Tibial nerve (tissue), 4 donors: ENCODE results near the gene NTRK1. TPM values are rescaled to one million over a fixed set of nuclear protein-coding genes. Genes with fewer than 3 reads are reported as not detected.
A peak's percentile ranks its signal among the peaks of the same experiment; 100 is the strongest.

Source experiments
- DNase-seq, 2 donors: peaks; one replicate each; pipeline ENCODE4 v3.0.0-alpha.2; 2019; ENCODE audit warnings: low spot score in 2 of 2
- H3K27ac ChIP-seq, 4 donors: fragments of 200-600 bp; sonication (generic) in 3 of 4; one replicate each; pipeline ENCODE4 v1.5.1; 2017 to 2019; ENCODE audit warnings: mild to moderate bottlenecking in 1 of 4
- H3K27me3 ChIP-seq, 2 donors: fragments of 200-600 bp; sonication (generic) in 1 of 2; one replicate each; pipeline versions ENCODE4 v1.5.1 to v1.6.0; 2017 to 2019
- H3K36me3 ChIP-seq, 3 donors: fragments of 200-600 bp; sonication (generic); one replicate each; pipeline ENCODE4 v1.5.1; 2018 to 2019
- H3K4me1 ChIP-seq, 4 donors: fragments of 200-600 bp; sonication (generic) in 3 of 4; one replicate each; pipeline ENCODE4 v1.5.1; 2017 to 2019
- H3K4me3 ChIP-seq, 4 donors: fragments of 200-600 bp; sonication (generic) in 3 of 4; one replicate each; pipeline ENCODE4 v1.5.1; 2017 to 2019; ENCODE audit warnings: mild to moderate bottlenecking in 1 of 4, moderate library complexity in 1 of 4
- H3K9me3 ChIP-seq, 4 donors: fragments of 200-600 bp; sonication (generic) in 3 of 4; one replicate each; pipeline ENCODE4 v1.5.1; 2017 to 2019
- EP300 ChIP-seq, 2 donors: sonication (generic); formaldehyde crosslinking; IDR thresholded peaks; one replicate each; pipeline ENCODE4 v1.6.1; 2017; ENCODE audit warnings: antibody characterized with exemption in 2 of 2, mild to moderate bottlenecking in 1 of 2
- POLR2A ChIP-seq, 2 donors: fragments of 450-650 bp; IDR thresholded peaks; one replicate each; pipeline ENCODE4 v1.6.1; 2017; ENCODE audit warnings: antibody characterized with exemption in 2 of 2, mild to moderate bottlenecking in 2 of 2, moderate library complexity in 2 of 2
- WGBS, 2 donors: methylation state at CpG; one replicate each; pipeline ENCODE4 v1.1.5; 2018; 5-methylcytosine and 5-hydroxymethylcytosine counted together
- total RNA-seq, 4 donors: library from RNA; depleted of rRNA; stranded (reverse); fragments of >200 nt; gene quantifications; one replicate each; pipeline ENCODE4 v1.1.0, GENCODE V29; 2016
- TF ChIP-seq, protein P1 (sequence below), 5 experiments: fragments of 200-600 bp in 3 of 5; fragments of 450-650 bp in 2 of 5; sonication (generic) in 3 of 5; IDR thresholded peaks; one replicate each; pipeline ENCODE4 v1.5.1; 2016 to 2019; ENCODE audit warnings: antibody characterized with exemption in 5 of 5, mild to moderate bottlenecking in 3 of 5, moderate library complexity in 2 of 5

NTRK1 gene
- total RNA-seq, 4 donors from 2014 or later: 0.22 to 0.42 (median 0.39) TPM; not detected in 1

- Histone ChIP-seq H3K4me1 (peaks cover 0 to 30% (median 0%) of the 10 kb centered on the region in 4 donors), H3K27me3 (peaks cover 0 to 61% of the 10 kb centered on the region in 2 donors), H3K9me3 (no peaks in the 10 kb centered on the region), H3K4me3 (no peak overlapping the region), H3K36me3 (no peaks in the 10 kb centered on the region), H3K27ac (no peak overlapping the region)
- no peak for DNase-seq
- TF ChIP-seq, protein P1, sequence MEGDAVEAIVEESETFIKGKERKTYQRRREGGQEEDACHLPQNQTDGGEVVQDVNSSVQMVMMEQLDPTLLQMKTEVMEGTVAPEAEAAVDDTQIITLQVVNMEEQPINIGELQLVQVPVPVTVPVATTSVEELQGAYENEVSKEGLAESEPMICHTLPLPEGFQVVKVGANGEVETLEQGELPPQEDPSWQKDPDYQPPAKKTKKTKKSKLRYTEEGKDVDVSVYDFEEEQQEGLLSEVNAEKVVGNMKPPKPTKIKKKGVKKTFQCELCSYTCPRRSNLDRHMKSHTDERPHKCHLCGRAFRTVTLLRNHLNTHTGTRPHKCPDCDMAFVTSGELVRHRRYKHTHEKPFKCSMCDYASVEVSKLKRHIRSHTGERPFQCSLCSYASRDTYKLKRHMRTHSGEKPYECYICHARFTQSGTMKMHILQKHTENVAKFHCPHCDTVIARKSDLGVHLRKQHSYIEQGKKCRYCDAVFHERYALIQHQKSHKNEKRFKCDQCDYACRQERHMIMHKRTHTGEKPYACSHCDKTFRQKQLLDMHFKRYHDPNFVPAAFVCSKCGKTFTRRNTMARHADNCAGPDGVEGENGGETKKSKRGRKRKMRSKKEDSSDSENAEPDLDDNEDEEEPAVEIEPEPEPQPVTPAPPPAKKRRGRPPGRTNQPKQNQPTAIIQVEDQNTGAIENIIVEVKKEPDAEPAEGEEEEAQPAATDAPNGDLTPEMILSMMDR (IDR thresholded peaks at IDR 0.05): no peak
- TF ChIP-seq EP300 (IDR thresholded peaks at IDR 0.05) (no peak), POLR2A (IDR thresholded peaks at IDR 0.05) (no peak)
- WGBS, 2 donors: 28 to 38% methylated on average over 8 to 23 of the region's 23 CpGs
Observed at GRCh38 chr1:156849151-156849496, 11.5 kb upstream of the NTRK1 start.

DNA sequence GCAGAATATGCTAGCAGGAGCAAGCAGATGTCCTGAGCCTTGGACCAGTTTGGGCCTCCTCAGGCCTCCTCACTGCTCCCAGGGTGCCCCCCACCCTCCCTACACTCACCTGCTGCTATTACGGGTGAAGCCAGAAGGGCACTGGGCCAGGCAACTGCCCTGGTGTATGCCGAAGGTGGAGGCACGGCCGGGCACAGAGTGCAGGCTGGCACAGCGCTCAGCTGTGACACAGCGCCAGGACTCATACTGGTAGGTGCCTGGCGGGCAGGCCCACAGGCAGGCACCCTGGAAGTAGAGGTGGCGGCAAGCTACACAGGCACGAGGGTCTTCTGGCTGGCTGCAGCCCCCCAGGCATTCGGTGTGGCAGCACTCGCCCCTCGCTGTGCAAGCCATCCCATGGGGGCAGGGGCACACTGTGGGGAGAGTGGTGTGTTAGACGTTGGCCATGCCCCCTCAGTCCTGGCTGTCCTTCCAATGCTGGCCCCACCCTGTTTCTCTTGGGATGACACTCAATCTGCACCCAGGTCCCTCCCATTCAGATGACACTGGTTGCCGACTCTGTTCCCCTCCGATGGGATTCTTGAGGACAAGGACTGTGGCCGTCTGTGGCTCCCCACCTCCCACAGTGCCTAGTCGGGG is 8.8 kb upstream of the NTRK1 start:
- Histone ChIP-seq H3K4me1 (peaks cover 0 to 19% (median 0%) of the 10 kb centered on the region in 4 donors), H3K27ac (no peak overlapping the region), H3K27me3 (peaks cover 0 to 42% of the 10 kb centered on the region in 2 donors), H3K9me3 (no peaks in the 10 kb centered on the region), H3K4me3 (no peak overlapping the region), H3K36me3 (no peaks in the 10 kb centered on the region)
- 74 to 88% methylated on average over 13 to 14 of the region's 17 CpGs for WGBS, 2 donors
- no peak for DNase-seq
- TF ChIP-seq POLR2A (IDR thresholded peaks at IDR 0.05): no peak
- TF ChIP-seq, protein P1 (IDR thresholded peaks at IDR 0.05): no peak
- no peak for TF ChIP-seq EP300 (IDR thresholded peaks at IDR 0.05)

DNA sequence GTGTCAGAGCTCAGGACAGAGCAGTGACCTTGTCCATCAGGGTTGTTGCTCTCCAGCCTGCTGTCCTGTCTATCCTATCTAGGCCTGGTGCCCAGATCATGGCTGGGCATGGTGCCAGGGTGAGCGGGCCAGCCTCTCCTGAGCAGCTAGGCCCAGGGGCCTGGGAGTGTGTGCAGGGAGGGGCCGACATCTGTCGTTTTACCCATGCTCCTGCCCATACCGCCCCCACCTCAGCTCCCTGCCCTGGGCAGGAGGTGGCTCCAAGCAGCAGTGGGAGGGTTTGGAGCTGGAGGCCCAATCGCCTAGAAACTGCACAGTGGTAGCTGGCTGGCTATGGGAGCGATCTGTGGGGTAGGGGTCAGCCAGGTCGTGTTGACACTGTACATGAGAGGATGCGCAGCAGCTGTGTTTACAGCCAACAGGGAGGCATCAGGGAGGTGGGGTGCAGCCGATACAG is 8.2 kb upstream of the NTRK1 start:
- Histone ChIP-seq H3K9me3 (no peaks in the 10 kb centered on the region), H3K4me1 (peaks cover 0 to 19% (median 0%) of the 10 kb centered on the region in 4 donors), H3K4me3 (no peak overlapping the region), H3K36me3 (no peaks in the 10 kb centered on the region), H3K27me3 (peaks cover 0 to 42% of the 10 kb centered on the region in 2 donors), H3K27ac (no peak overlapping the region)
- DNase-seq: peak; percentile 35 to 36
- WGBS, 2 donors: 33 to 37% methylated on average over 9 of the region's 9 CpGs
- TF ChIP-seq, protein P1 (IDR thresholded peaks at IDR 0.05): no peak
- TF ChIP-seq EP300 (IDR thresholded peaks at IDR 0.05) (no peak), POLR2A (IDR thresholded peaks at IDR 0.05) (no peak)

DNA sequence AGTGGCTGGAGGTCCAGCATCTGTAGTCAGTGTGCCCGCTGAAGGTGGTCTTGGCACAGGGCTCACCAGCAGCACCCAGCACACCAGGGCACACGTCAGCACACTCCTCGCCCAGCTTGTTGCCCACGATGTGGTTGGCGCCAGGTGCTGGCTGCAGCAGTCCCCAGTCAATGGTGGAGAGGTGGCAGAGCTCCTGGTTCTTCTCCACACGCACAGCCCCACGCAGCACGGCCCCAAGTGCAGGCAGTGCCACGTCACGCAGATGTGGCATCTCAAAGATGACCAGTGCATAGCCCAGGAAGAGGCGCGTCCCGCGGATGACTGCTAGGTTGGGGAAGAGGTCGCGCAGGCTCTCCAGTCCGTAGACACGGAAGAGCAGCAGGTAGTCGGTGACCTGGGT is 6.9 kb upstream of the NTRK1 start:
- no peak overlapping the region for H3K4me3 ChIP-seq
- H3K4me1 ChIP-seq: peaks cover 0 to 14% (median 2%) of the 10 kb centered on the region in 4 donors
- WGBS, 2 donors: 91 to 94% methylated on average over 9 to 17 of the region's 19 CpGs
- H3K27me3 ChIP-seq: peaks cover 0 to 42% of the 10 kb centered on the region in 2 donors
- H3K9me3 ChIP-seq: no peaks in the 10 kb centered on the region
- TF ChIP-seq POLR2A (IDR thresholded peaks at IDR 0.05) (no peak), EP300 (IDR thresholded peaks at IDR 0.05) (no peak)
- TF ChIP-seq, protein P1 (IDR thresholded peaks at IDR 0.05): no peak
- H3K36me3 ChIP-seq: no peaks in the 10 kb centered on the region
- no peak for DNase-seq
- no peak overlapping the region for H3K27ac ChIP-seq

DNA sequence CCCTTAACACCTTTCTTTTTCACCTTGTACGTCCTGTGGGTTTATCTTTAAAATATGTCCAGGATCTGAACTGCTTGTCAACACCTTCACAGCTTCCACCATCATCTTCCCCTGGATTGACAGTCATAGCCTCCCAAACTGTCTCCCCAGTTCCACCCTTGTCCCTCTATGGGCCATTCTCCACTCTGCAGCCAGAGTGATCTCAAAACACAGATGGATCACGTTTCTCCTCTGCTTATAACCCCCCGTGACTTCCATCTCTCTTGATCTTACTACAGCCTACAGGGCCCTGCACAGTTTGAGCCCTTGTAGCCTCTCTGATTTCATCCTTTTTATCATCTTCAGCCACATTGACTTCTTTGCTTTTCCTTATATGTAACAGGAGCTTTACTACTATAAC is 6.0 kb upstream of the NTRK1 start:
- Histone ChIP-seq H3K4me3 (no peak overlapping the region), H3K36me3 (no peaks in the 10 kb centered on the region), H3K27ac (no peak overlapping the region), H3K27me3 (peaks cover 0 to 42% of the 10 kb centered on the region in 2 donors), H3K9me3 (no peaks in the 10 kb centered on the region), H3K4me1 (peaks cover 0 to 20% (median 9%) of the 10 kb centered on the region in 4 donors)
- WGBS, 2 donors: 50 to 63% methylated on average over 3 of the region's 3 CpGs
- TF ChIP-seq, protein P1 (IDR thresholded peaks at IDR 0.05): no peak
- TF ChIP-seq EP300 (IDR thresholded peaks at IDR 0.05): no peak
- no peak for TF ChIP-seq POLR2A (IDR thresholded peaks at IDR 0.05)
- no peak for DNase-seq
